Skeletal muscle tissue (tissue), 4 donors: ENCODE results near the gene CBX6. TPM values are rescaled to one million over a fixed set of nuclear protein-coding genes. Genes with fewer than 3 reads are reported as not detected.

Experiments
- H3K27ac ChIP-seq: one replicate; pipeline ENCODE4 v1.7.0; 2013; ENCODE audit warnings: mild to moderate bottlenecking, low read depth, low read length, inconsistent platforms
- H3K27me3 ChIP-seq, 3 donors: one replicate each; pipeline ENCODE4 v1.7.0; 2013; ENCODE audit warnings: low read length in 3 of 3; ENCODE audit not compliant: control insufficient read depth in 3 of 3, insufficient read depth in 3 of 3
- H3K36me3 ChIP-seq, 3 donors: one replicate each; pipeline ENCODE4 v1.7.0; 2013; ENCODE audit warnings: low read length in 3 of 3; ENCODE audit not compliant: control insufficient read depth in 3 of 3, insufficient read depth in 3 of 3
- H3K4me1 ChIP-seq, 3 donors: one replicate each; pipeline ENCODE4 v1.7.0; 2013; ENCODE audit warnings: low read length in 3 of 3, mild to moderate bottlenecking in 3 of 3; ENCODE audit not compliant: control insufficient read depth in 3 of 3, insufficient read depth in 3 of 3
- H3K4me3 ChIP-seq, 3 donors: one replicate each; pipeline ENCODE4 v1.7.0; 2013; ENCODE audit warnings: low read length in 3 of 3
- H3K9ac ChIP-seq, 3 donors: one replicate each; pipeline ENCODE4 v1.7.0; 2013; ENCODE audit warnings: low read length in 3 of 3, mild to moderate bottlenecking in 3 of 3, moderate library complexity in 2 of 3, low read depth in 1 of 3
- H3K9me3 ChIP-seq, 3 donors: one replicate each; pipeline ENCODE4 v1.7.0; 2013; ENCODE audit warnings: low read length in 3 of 3; ENCODE audit not compliant: control insufficient read depth in 3 of 3
- total RNA-seq: library from RNA; depleted of rRNA; stranded (reverse); fragments of >200 nt; gene quantifications from one replicate; pipeline ENCODE4 v1.2.3, GENCODE V29; 2014
- donor health status: Osteomylitis.

CBX6 gene
- total RNA-seq, 1 donor from 2014 or later = 19.3 TPM

DNA sequence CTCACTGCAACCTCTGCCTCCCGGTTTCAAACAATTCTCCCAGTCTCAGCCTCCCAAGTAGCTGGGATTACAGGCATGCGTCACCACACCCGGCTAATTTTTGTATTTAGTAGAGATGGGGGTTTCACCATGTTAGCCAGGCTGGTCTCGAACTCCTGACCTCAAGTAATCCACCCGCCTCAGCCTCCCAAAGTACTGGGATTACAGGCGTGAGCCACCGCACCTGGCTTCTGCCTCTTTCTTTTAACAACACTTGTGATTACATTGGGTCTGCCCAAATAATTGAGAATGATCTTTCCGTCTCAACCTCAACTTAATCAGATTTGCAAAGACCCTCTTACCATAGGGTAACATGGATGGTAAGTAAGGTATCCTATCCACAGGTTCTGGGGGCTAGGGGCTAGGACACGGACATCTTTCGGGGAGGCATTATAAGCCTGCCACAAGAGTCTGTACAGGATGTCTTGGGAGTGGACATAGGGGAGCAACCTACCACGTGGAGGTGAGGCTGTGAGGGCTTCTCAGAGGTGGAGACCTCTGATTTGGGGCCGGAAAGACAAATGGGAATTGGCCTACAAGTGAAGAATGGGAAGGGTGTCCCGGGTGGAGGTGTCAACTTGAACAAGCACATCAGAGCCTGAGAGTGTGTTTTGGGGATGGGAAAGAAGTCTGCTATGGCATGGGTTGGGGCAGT, 2.7 kb upstream of the CBX6 start:
- Histone ChIP-seq H3K9ac (no peak overlapping the region), H3K27me3 (no peaks in the 10 kb centered on the region), H3K4me3 (no peak overlapping the region), H3K4me1 (peaks cover 14 to 23% (median 17%) of the 10 kb centered on the region in 3 donors), H3K27ac (no peak overlapping the region), H3K36me3 (peaks cover 0 to 2% (median 1%) of the 10 kb centered on the region in 3 donors), H3K9me3 (no peaks in the 10 kb centered on the region)

DNA sequence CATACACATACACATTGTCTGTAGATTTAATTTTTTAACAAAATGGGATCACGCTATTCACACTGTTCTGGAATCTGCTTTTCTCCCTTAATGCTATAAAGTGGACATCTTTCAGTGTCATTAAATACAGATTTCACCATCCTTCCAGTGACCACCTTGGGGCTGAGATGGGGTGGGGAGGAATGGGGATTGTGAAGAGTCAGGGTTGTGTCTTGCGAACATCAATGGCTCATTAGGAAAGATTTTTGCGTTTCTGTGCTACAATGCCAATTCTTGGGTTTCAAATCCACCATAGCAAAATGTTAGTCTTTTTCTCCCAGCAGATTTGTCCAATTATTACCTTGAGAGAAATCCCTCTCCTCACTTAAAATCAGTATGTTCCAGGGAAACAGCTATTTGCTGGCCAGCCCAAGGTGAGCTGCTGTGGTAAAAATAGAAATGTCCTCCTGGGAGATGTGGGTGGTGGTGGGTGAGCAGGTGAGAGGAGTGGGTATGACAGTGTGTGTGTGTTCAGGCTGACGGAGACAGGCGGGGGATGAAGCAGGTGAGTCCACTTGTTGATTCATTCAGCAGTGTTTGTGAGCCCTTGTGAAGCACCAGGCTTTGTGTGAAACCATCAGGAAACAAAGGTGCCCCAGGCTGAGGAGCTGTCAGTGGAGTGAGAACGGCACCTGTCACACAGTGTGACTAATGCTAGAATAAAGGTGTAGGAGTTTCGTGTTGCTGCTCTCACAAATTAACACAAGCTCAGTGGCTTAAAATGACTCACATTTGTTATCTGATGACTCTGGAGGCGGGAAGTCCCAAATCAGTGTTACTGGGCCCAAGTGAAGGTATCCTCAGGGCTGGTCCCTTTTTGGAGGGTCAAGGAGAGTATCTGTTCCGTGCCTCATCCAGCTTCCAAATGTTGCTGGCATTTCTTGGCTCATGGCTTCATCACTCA, 1.7 kb upstream of the CBX6 start:
- peak overlapping the region; percentile 91 to 94 (median 94) for H3K9ac ChIP-seq
- peaks cover 0 to 4% (median 3%) of the 10 kb centered on the region in 3 donors for H3K36me3 ChIP-seq
- peak overlapping the region; percentile 90 for H3K27ac ChIP-seq
- H3K4me3 ChIP-seq = peak overlapping the region; percentile 79 to 91 (median 89)
- peaks cover 22 to 31% (median 22%) of the 10 kb centered on the region in 3 donors for H3K4me1 ChIP-seq
- H3K27me3 ChIP-seq = no peaks in the 10 kb centered on the region
- H3K9me3 ChIP-seq = no peaks in the 10 kb centered on the region

DNA sequence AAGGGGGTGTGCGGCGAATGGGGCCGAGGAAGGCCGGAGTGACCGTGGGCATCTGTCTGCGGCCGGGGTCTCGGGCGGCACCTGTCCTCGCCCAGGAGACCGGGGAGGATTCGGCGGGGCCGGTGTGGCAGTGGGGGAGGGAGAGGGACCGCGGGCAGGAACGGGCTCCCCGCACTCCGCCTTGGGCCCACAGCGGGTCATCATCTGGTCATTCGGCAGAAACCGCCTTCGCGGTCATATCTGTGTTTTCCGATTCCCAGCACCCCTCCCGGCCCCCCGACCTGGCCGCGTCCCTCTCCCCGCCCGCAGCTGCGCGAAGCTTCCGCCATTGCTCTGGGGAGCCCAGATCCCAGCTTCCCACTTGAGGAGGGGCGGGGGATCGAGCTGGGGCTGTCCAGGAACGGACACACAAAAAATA, 824 bp upstream of the CBX6 start:
- peak overlapping the region; percentile 90 for H3K27ac ChIP-seq
- peak overlapping the region; percentile 91 to 94 (median 94) for H3K9ac ChIP-seq
- H3K4me3 ChIP-seq = peak overlapping the region; percentile 79 to 91 (median 89)
- H3K9me3 ChIP-seq = no peaks in the 10 kb centered on the region
- peaks cover 0 to 11% (median 7%) of the 10 kb centered on the region in 3 donors for H3K36me3 ChIP-seq
- H3K4me1 ChIP-seq = peaks cover 26 to 34% (median 28%) of the 10 kb centered on the region in 3 donors
- H3K27me3 ChIP-seq = no peaks in the 10 kb centered on the region

DNA sequence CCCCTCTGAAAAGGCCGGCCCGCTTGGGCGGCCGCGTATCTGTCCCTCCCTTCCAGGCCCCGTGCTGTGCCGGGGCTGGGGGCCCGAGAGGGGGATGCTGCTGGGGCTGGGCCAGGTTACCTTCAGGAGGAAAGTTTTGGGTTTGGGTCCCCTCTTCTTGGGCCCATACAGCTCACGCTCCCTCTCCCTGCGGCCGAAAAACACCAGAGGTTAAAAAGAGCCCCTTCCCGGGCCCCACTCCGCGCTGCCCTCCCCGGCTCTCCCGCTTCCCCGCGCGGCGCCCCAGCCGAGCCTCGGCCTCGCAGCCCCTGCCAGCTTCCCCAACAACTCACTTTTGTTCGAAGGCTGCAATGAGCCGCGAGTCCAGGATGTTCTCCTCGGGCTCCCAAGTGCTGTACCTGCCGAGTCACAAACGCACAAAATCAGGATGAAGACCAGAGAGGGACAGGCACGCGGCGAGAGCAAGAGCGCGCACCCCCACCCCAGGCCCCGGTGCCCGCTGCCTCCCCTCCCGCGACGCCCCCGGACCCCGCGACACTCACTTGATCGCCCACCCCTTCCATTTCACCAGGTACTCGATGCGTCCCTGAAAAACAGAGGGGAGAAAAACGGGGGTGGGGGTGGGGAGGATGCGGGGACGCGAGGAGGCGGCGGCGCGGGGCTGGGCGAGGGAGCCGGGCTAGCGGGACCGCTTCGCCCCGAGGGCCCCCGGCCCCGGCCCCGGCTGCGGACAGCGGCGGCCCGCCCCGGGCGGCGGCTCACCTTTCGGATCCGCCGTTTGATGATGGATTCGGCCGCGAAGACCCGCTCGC, 450 bp downstream of the CBX6 start:
- H3K27ac ChIP-seq = peak overlapping the region; percentile 60
- peaks cover 0 to 17% (median 10%) of the 10 kb centered on the region in 3 donors for H3K36me3 ChIP-seq
- H3K9ac ChIP-seq = peak overlapping the region in 2 of 3 donors; percentile 73 to 75
- no peaks in the 10 kb centered on the region for H3K27me3 ChIP-seq
- peaks cover 26 to 34% (median 28%) of the 10 kb centered on the region in 3 donors for H3K4me1 ChIP-seq
- no peaks in the 10 kb centered on the region for H3K9me3 ChIP-seq
- peak overlapping the region; percentile 62 to 76 (median 70) for H3K4me3 ChIP-seq

DNA sequence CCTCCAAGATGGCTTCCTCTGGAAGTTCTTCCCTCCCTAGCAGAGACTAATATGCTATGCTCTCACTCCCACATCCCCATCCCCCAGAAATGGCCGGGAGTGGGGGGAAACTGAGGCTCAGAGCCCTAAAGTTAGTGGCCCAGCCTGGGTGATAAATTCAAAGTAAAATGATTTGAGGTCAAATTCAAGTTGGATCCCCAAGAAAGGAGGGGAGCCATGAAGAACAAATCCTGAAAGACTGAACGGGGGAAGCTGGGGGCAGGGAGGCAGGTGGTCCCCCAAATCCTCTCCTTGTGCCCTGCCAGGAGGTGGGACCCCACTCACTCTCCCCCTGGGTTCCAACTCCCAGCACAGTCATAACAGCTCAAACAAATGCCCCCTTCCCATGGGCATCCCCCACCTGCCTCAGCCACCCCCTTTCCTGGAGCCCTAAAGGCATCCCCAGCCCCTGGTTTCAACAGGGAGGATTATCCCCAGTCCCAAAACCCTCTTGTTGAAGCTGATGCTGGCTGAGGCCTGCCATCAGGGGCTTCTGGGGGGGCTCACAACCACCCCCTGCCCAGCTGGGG, 1.1 kb downstream of the CBX6 start:
- no peaks in the 10 kb centered on the region for H3K9me3 ChIP-seq
- H3K36me3 ChIP-seq = peaks cover 4 to 17% (median 13%) of the 10 kb centered on the region in 3 donors
- H3K27ac ChIP-seq = peak overlapping the region; percentile 60
- no peaks in the 10 kb centered on the region for H3K27me3 ChIP-seq
- peaks cover 26 to 34% (median 28%) of the 10 kb centered on the region in 3 donors for H3K4me1 ChIP-seq
- H3K9ac ChIP-seq = peak overlapping the region in 2 of 3 donors; percentile 73 to 75
- H3K4me3 ChIP-seq = peak overlapping the region; percentile 62 to 76 (median 70)

DNA sequence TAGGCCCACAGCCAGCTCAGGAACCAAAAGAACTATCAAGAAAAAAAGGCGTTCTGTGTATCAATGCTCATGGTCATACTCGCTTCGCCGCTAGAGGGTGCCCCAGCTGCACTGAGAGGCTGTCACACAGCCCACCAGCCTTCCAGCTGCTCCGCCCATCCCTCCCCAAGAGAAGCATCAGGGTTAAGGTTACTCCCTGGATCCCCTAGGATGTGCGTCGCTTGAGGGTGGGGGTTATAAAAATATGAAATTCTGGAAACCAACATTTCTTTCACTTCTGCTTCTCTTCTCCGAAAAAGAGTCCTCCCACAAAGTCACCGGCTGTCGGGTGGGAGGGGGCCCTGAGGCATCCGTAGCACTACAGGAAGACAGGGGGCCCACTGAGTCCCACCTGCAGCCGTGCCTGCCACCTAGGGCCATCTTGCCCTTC, 1.7 kb downstream of the CBX6 start:
- Histone ChIP-seq H3K27me3 (no peaks in the 10 kb centered on the region), H3K4me3 (peak overlapping the region in 1 of 3 donors; percentile 70), H3K36me3 (peaks cover 4 to 21% (median 15%) of the 10 kb centered on the region in 3 donors), H3K27ac (peak overlapping the region; percentile 60), H3K9ac (peak overlapping the region in 2 of 3 donors; percentile 73 to 75), H3K4me1 (peaks cover 26 to 37% (median 30%) of the 10 kb centered on the region in 3 donors), H3K9me3 (no peaks in the 10 kb centered on the region)

DNA sequence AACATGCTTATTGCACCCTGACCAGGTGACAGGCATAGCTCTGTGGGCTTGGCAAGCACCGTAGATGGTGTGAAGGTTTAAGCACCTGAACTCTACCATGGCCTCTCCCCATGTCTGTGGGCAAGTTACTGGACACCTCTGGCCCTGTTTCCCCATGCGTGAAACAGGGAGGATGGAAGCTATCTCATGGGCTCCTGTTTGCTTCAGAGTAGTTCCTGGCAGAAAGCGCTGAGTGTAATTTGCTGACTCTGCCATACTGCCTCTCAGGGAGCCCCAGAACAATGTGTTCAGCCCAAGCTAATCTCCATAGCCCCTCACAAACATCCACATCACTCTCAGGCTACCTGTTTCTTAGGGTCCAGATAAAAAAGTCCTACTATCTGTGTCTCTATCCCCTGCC, 2.4 kb downstream of the CBX6 start:
- H3K4me3 ChIP-seq = no peak overlapping the region
- peaks cover 33 to 44% (median 37%) of the 10 kb centered on the region in 3 donors for H3K4me1 ChIP-seq
- H3K9me3 ChIP-seq = no peaks in the 10 kb centered on the region
- H3K27ac ChIP-seq = no peak overlapping the region
- peaks cover 4 to 23% (median 17%) of the 10 kb centered on the region in 3 donors for H3K36me3 ChIP-seq
- peak overlapping the region in 1 of 3 donors; percentile 25 for H3K9ac ChIP-seq
- no peaks in the 10 kb centered on the region for H3K27me3 ChIP-seq

DNA sequence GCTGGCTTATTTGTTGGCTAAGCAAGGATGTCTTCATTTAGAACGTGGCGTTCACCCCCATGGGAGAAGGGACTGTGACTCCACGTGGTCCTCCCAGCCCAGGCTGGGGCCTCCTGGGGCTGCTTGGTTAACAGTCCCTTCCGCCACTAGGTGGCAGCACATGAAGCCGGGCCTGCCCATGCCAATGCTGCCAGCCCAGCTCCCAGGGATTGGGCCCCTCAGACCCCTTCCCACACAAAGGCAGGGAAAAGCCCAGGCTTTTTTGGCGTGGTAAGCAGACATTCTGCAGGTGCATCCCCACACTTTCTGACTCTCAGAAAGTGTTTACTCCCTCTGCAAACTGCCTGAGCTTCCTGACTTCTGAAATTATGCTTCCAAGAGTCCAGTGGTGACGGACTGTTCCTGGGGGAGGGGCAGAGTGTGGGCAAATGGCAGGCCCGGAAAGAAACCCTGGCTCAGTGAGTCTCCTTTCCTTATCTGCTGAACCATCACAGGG, 3.1 kb downstream of the CBX6 start:
- H3K9ac ChIP-seq = peak overlapping the region in 1 of 3 donors; percentile 16
- H3K27me3 ChIP-seq = no peaks in the 10 kb centered on the region
- peaks cover 35 to 47% (median 39%) of the 10 kb centered on the region in 3 donors for H3K4me1 ChIP-seq
- peaks cover 4 to 23% (median 17%) of the 10 kb centered on the region in 3 donors for H3K36me3 ChIP-seq
- H3K9me3 ChIP-seq = no peaks in the 10 kb centered on the region
- no peak overlapping the region for H3K4me3 ChIP-seq
- H3K27ac ChIP-seq = no peak overlapping the region

DNA sequence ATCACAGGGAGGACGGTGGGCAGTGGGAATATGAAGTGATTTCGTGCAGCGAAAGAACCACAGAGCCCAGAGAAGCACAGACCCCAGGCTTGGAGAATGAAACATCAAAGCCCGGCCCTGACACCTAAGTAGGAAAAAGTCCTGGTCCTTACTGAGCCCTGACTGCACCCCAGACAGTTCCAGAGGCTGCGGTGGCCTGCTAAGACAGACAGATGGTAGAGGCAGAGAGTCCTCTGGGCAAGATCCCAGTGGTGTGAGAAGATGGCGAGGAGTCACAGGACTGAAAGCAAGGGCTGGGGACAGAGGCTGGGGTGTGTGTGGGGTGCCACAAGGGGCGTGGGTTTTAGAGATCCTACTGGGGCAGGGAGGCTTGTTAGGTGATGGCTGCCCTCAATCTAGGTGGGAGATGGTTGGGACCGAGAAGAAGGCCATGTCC, 3.7 kb downstream of the CBX6 start:
- Histone ChIP-seq H3K9me3 (no peaks in the 10 kb centered on the region), H3K27me3 (no peaks in the 10 kb centered on the region), H3K4me3 (no peak overlapping the region), H3K27ac (no peak overlapping the region), H3K4me1 (peaks cover 33 to 41% (median 39%) of the 10 kb centered on the region in 3 donors), H3K9ac (peak overlapping the region in 1 of 3 donors; percentile 3), H3K36me3 (peaks cover 4 to 23% (median 17%) of the 10 kb centered on the region in 3 donors)
